ENCODE measurements around the gene ARFRP1. TPM values are rescaled to one million over a fixed set of nuclear protein-coding genes. Genes with fewer than 3 reads are reported as not detected.

ARFRP1 gene
- total RNA-seq, 1 experiment from 2014 or later, result 30.2 TPM

DNA sequence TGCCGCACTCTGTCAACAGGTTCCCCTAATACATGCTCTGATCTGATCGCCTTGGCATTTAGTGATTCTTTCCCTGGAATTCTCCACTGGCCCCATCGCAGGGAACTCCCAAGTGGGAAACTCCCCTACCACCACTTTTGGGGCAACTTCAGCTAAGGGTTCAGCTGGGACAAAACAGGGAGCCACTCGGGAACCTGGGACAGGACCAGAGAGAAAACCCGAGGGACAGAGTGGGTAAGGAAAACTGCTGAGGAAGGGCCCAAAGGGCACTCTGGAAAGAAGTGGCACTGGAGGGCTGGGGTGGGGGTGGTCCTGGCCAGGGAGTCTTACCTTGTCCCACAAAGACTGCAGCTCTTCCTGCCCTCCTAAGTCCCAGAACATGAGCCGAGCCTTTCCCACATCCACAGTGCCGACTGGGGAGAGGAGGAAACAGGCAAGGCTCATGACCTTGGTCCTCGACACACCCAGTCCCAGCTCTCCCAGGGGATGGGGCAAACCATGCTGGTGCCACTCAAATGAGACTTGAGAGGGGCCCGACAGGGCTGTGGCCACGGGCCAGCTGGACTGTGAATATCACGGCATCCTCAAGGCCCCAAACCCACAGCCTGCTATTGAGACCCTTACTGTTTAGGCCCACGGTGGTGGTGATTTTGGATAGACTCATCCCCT is 1.6 kb downstream of the ARFRP1 start:
- Mint-ChIP-seq H3K4me1 (peaks cover 10% of the 10 kb centered on the region), H3K27ac (no peak overlapping the region), H3K4me3 (peak overlapping the region; percentile 80), H3K9me3 (no peaks in the 10 kb centered on the region), H3K27me3 (ENCODE audit: low read depth) (no peaks in the 10 kb centered on the region), H3K36me3 (peaks cover 38% of the 10 kb centered on the region)
- CTCF ChIA-PET, result interaction anchor here (0.6 to 2.7 kb wide), 4 partner anchors 9 to 69 kb away, joined by 3 to 15 read pairs (median 6); partner anchors contain the start of gene SLC2A4RG
- DNase-seq (ENCODE audit: low spot score) (no peak), ATAC-seq (no peak)
- POLR2A ChIA-PET, result no interaction called here
- no peak for TF ChIP-seq FOXJ3 (CRISPR knock-in tag; IDR thresholded peaks at IDR 0.05; ENCODE audit: borderline replicate concordance)
- TF ChIP-seq RELA (CRISPR knock-in tag; IDR thresholded peaks at IDR 0.05; ENCODE audit: borderline replicate concordance), result no peak
- TF ChIP-seq TEAD4 (CRISPR knock-in tag; IDR thresholded peaks at IDR 0.05), result no peak
- no peak for TF ChIP-seq CREB1 (CRISPR knock-in tag; IDR thresholded peaks at IDR 0.05)
- TF ChIP-seq ZNF232 (CRISPR knock-in tag; IDR thresholded peaks at IDR 0.05), result no peak
- TF ChIP-seq ZNF671 (CRISPR knock-in tag; IDR thresholded peaks at IDR 0.05), result no peak
- TF ChIP-seq MXD4 (CRISPR knock-in tag; IDR thresholded peaks at IDR 0.05; ENCODE audit: borderline replicate concordance), result no peak
- no peak for TF ChIP-seq NR3C1 (CRISPR knock-in tag; conservative IDR thresholded peaks at IDR 0.05; ENCODE audit: low read depth)
- TF ChIP-seq MYBL2 (CRISPR knock-in tag; IDR thresholded peaks at IDR 0.05), result no peak
- TF ChIP-seq CREM (CRISPR knock-in tag; IDR thresholded peaks at IDR 0.05), result no peak
- TF ChIP-seq GABPB1 (CRISPR knock-in tag; IDR thresholded peaks at IDR 0.05), result no peak
- TF ChIP-seq, protein P1, sequence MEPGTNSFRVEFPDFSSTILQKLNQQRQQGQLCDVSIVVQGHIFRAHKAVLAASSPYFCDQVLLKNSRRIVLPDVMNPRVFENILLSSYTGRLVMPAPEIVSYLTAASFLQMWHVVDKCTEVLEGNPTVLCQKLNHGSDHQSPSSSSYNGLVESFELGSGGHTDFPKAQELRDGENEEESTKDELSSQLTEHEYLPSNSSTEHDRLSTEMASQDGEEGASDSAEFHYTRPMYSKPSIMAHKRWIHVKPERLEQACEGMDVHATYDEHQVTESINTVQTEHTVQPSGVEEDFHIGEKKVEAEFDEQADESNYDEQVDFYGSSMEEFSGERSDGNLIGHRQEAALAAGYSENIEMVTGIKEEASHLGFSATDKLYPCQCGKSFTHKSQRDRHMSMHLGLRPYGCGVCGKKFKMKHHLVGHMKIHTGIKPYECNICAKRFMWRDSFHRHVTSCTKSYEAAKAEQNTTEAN (CRISPR knock-in tag; IDR thresholded peaks at IDR 0.05), result no peak
- TF ChIP-seq ESRRA (CRISPR knock-in tag; IDR thresholded peaks at IDR 0.05; ENCODE audit: borderline replicate concordance), result no peak

DNA sequence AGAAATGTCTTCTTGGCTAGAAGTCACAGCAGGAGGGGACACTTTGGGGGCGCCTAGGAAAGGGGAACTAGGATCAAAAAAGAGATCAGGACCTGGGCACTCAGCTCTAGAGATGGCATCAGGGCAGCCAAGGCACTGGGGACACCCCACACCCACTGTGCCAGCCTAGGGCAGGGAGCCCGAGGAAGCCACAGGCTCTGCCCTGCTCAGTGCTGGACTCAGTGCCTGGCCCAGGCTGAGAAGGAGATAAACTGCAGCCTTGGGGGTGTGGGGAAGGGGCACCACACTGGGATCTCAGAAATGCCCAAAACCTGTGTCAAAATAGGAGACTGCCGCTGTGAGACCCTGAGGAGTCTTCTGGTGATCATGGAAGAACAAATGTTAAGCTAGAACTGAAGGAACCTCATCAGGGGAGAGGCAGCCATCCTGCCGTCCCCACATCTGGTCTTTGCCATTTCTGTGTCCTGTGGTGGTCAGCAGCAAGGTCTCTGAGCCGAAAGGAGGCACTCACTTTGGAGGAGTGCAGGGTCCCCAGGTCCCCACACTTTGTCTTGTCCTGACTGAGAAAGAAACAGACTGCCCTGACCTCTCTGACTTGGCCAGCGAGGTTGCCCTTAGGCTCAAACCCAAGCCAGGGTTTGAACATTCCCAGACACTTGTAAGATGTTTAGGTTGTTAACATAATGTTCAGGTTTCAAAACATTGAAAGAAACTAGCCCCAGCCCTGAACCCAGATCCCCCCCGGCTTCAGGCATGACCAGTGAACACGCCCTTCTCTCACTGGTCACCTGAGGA is 2.3 kb downstream of the ARFRP1 start:
- Mint-ChIP-seq H3K9me3 (no peaks in the 10 kb centered on the region), H3K27me3 (ENCODE audit: low read depth) (no peaks in the 10 kb centered on the region), H3K36me3 (peaks cover 30% of the 10 kb centered on the region), H3K4me3 (peak overlapping the region; percentile 25; the same call in 1 of the 2 replicates), H3K27ac (no peak overlapping the region), H3K4me1 (peaks cover 10% of the 10 kb centered on the region)
- ATAC-seq (no peak), DNase-seq (ENCODE audit: low spot score) (no peak)
- TF ChIP-seq NR2C2 (CRISPR knock-in tag; IDR thresholded peaks at IDR 0.05) (no peak), ZNF416 (CRISPR knock-in tag; IDR thresholded peaks at IDR 0.05) (no peak), SP1 (CRISPR knock-in tag; conservative IDR thresholded peaks at IDR 0.05) (no peak), RORB (CRISPR knock-in tag; IDR thresholded peaks at IDR 0.05) (no peak), ELF4 (CRISPR knock-in tag; IDR thresholded peaks at IDR 0.05; ENCODE audit: low read depth) (no peak), ESRRA (CRISPR knock-in tag; IDR thresholded peaks at IDR 0.05; ENCODE audit: borderline replicate concordance) (no peak)
- TF ChIP-seq, protein P2, sequence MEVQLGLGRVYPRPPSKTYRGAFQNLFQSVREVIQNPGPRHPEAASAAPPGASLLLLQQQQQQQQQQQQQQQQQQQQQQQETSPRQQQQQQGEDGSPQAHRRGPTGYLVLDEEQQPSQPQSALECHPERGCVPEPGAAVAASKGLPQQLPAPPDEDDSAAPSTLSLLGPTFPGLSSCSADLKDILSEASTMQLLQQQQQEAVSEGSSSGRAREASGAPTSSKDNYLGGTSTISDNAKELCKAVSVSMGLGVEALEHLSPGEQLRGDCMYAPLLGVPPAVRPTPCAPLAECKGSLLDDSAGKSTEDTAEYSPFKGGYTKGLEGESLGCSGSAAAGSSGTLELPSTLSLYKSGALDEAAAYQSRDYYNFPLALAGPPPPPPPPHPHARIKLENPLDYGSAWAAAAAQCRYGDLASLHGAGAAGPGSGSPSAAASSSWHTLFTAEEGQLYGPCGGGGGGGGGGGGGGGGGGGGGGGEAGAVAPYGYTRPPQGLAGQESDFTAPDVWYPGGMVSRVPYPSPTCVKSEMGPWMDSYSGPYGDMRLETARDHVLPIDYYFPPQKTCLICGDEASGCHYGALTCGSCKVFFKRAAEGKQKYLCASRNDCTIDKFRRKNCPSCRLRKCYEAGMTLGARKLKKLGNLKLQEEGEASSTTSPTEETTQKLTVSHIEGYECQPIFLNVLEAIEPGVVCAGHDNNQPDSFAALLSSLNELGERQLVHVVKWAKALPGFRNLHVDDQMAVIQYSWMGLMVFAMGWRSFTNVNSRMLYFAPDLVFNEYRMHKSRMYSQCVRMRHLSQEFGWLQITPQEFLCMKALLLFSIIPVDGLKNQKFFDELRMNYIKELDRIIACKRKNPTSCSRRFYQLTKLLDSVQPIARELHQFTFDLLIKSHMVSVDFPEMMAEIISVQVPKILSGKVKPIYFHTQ (CRISPR knock-in tag; IDR thresholded peaks at IDR 0.05), result no peak
- TF ChIP-seq, protein P3, sequence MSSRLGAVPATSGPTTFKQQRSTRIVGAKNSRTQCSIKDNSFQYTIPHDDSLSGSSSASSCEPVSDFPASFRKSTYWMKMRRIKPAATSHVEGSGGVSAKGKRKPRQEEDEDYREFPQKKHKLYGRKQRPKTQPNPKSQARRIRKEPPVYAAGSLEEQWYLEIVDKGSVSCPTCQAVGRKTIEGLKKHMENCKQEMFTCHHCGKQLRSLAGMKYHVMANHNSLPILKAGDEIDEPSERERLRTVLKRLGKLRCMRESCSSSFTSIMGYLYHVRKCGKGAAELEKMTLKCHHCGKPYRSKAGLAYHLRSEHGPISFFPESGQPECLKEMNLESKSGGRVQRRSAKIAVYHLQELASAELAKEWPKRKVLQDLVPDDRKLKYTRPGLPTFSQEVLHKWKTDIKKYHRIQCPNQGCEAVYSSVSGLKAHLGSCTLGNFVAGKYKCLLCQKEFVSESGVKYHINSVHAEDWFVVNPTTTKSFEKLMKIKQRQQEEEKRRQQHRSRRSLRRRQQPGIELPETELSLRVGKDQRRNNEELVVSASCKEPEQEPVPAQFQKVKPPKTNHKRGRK (CRISPR knock-in tag; IDR thresholded peaks at IDR 0.05; ENCODE audit: borderline replicate concordance), result no peak
- TF ChIP-seq, protein P4, sequence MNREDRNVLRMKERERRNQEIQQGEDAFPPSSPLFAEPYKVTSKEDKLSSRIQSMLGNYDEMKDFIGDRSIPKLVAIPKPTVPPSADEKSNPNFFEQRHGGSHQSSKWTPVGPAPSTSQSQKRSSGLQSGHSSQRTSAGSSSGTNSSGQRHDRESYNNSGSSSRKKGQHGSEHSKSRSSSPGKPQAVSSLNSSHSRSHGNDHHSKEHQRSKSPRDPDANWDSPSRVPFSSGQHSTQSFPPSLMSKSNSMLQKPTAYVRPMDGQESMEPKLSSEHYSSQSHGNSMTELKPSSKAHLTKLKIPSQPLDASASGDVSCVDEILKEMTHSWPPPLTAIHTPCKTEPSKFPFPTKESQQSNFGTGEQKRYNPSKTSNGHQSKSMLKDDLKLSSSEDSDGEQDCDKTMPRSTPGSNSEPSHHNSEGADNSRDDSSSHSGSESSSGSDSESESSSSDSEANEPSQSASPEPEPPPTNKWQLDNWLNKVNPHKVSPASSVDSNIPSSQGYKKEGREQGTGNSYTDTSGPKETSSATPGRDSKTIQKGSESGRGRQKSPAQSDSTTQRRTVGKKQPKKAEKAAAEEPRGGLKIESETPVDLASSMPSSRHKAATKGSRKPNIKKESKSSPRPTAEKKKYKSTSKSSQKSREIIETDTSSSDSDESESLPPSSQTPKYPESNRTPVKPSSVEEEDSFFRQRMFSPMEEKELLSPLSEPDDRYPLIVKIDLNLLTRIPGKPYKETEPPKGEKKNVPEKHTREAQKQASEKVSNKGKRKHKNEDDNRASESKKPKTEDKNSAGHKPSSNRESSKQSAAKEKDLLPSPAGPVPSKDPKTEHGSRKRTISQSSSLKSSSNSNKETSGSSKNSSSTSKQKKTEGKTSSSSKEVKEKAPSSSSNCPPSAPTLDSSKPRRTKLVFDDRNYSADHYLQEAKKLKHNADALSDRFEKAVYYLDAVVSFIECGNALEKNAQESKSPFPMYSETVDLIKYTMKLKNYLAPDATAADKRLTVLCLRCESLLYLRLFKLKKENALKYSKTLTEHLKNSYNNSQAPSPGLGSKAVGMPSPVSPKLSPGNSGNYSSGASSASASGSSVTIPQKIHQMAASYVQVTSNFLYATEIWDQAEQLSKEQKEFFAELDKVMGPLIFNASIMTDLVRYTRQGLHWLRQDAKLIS (CRISPR knock-in tag; IDR thresholded peaks at IDR 0.05; ENCODE audit: borderline replicate concordance), result no peak
- TF ChIP-seq, protein P5, sequence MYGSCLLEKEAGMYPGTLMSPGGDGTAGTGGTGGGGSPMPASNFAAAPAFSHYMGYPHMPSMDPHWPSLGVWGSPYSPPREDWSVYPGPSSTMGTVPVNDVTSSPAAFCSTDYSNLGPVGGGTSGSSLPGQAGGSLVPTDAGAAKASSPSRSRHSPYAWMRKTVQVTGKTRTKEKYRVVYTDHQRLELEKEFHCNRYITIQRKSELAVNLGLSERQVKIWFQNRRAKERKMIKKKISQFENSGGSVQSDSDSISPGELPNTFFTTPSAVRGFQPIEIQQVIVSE (CRISPR knock-in tag; IDR thresholded peaks at IDR 0.05; ENCODE audit: borderline replicate concordance), result no peak
- ChIA-PET CTCF (no interaction called here), POLR2A (no interaction called here)
